ENCODE results near the gene AFF2.

AFF2 gene

GRCh38 chrX:149006235-149006634, 505.8 kb downstream of the AFF2 start:
- no peak for DNase-seq (ENCODE audit: low read depth in 2 of 2)

- no peak for DNase-seq (ENCODE audit: low read depth in 2 of 2)
Measured at GRCh38 chrX:149007423-149007822, 507.0 kb downstream of the AFF2 start.

- no peak for DNase-seq (ENCODE audit: low read depth in 2 of 2)
Measured at GRCh38 chrX:149010013-149010852, 509.8 kb downstream of the AFF2 start.

GRCh38 chrX:149010853-149011224, 510.4 kb downstream of the AFF2 start:
- DNase-seq (ENCODE audit: low read depth in 2 of 2), result no peak

- no peak for DNase-seq (ENCODE audit: low read depth in 2 of 2)
Measured at GRCh38 chrX:149013081-149013480, 512.7 kb downstream of the AFF2 start.

GRCh38 chrX:149021159-149021558, 520.7 kb downstream of the AFF2 start:
- DNase-seq (ENCODE audit: low read depth in 2 of 2), result no peak

GRCh38 chrX:149022485-149022884, 522.1 kb downstream of the AFF2 start:
- no peak for DNase-seq (ENCODE audit: low read depth in 2 of 2)

GRCh38 chrX:149032449-149032848, 532.0 kb downstream of the AFF2 start:
- DNase-seq (ENCODE audit: low read depth in 2 of 2), result no peak

GRCh38 chrX:149036086-149036485, 535.7 kb downstream of the AFF2 start:
- no peak for DNase-seq (ENCODE audit: low read depth in 2 of 2)

- DNase-seq (ENCODE audit: low read depth in 2 of 2), result no peak
Measured at GRCh38 chrX:149037281-149037870, 537.0 kb downstream of the AFF2 start.

- DNase-seq (ENCODE audit: low read depth in 2 of 2), result no peak
Measured at GRCh38 chrX:149039057-149039456, 538.6 kb downstream of the AFF2 start.

- no peak for DNase-seq (ENCODE audit: low read depth in 2 of 2)
Measured at GRCh38 chrX:149040873-149041535, 540.6 kb downstream of the AFF2 start.

GRCh38 chrX:149043401-149043800, 543.0 kb downstream of the AFF2 start:
- DNase-seq (ENCODE audit: low read depth in 2 of 2), result no peak

GRCh38 chrX:149044471-149044870, 544.1 kb downstream of the AFF2 start:
- DNase-seq (ENCODE audit: low read depth in 2 of 2), result no peak

GRCh38 chrX:149045645-149046210, 545.3 kb downstream of the AFF2 start:
- no peak for DNase-seq (ENCODE audit: low read depth in 2 of 2)
